Osteocyte (in vitro differentiated cells): Measurements from ENCODE around the gene COMMD2. TPM values are rescaled to one million over a fixed set of nuclear protein-coding genes. Genes with fewer than 3 reads are reported as not detected.
A peak's percentile ranks its signal among the peaks of the same experiment; 100 is the strongest.

Experiments used
- DNase-seq: peaks from one replicate; pipeline ENCODE4 v3.0.0; 2021; ENCODE audit warnings: mixed read lengths; ENCODE audit not compliant: unreplicated experiment; ENCODE audit errors: extremely low spot score
- H3K27ac Mint-ChIP-seq: one replicate; pipeline ENCODE4 v1.8.0; 2021; ENCODE audit warnings: mild to moderate bottlenecking, mixed read lengths; ENCODE audit not compliant: unreplicated experiment
- H3K27me3 Mint-ChIP-seq: one replicate; pipeline ENCODE4 v1.8.0; 2021; ENCODE audit warnings: mixed read lengths; ENCODE audit not compliant: unreplicated experiment
- H3K36me3 Mint-ChIP-seq: one replicate; pipeline ENCODE4 v1.8.0; 2021; ENCODE audit warnings: mixed read lengths; ENCODE audit not compliant: unreplicated experiment
- H3K4me1 Mint-ChIP-seq: one replicate; pipeline ENCODE4 v1.8.0; 2021; ENCODE audit warnings: mixed read lengths; ENCODE audit not compliant: unreplicated experiment
- H3K4me3 Mint-ChIP-seq: one replicate; pipeline ENCODE4 v1.8.0; 2021; ENCODE audit warnings: mild to moderate bottlenecking, moderate library complexity, mixed read lengths; ENCODE audit not compliant: unreplicated experiment
- H3K9me3 Mint-ChIP-seq: one replicate; pipeline ENCODE4 v1.8.0; 2021; ENCODE audit warnings: mixed read lengths; ENCODE audit not compliant: unreplicated experiment
- CTCF ChIP-seq: fragments of 200-600 bp; sonication (generic); IDR thresholded peaks from 2 replicates; pipeline ENCODE4 v1.5.0; 2021; ENCODE audit warnings: antibody characterized with exemption, mild to moderate bottlenecking, moderate library complexity
- total RNA-seq: library from RNA; stranded (reverse); gene quantifications from 2 replicates; pipeline ENCODE4 v1.2.1, GENCODE V29; 2021

COMMD2 gene
- total RNA-seq, 1 donor from 2014 or later = 49.7 TPM

- no peak within 1 kb of the TSS for H3K27ac Mint-ChIP-seq
- H3K36me3 Mint-ChIP-seq = no peaks in the 10 kb centered on the region
- no peaks in the 10 kb centered on the region for H3K9me3 Mint-ChIP-seq
- peaks cover 2% of the 10 kb centered on the region for H3K27me3 Mint-ChIP-seq
- no peak for DNase-seq
- H3K4me3 Mint-ChIP-seq = no peak within 1 kb of the TSS
- peaks cover 19% of the 10 kb centered on the region for H3K4me1 Mint-ChIP-seq
- TF ChIP-seq CTCF = no peak
Observed at GRCh38 chr3:149792452-149793270, 40.4 kb upstream of the COMMD2 start, which contains the start of gene ANKUB1. TSS of gene ANKUB1 (minus strand) at chr3:149792554. CDS start at chr3:149792366, 188 bp downstream.

GRCh38 chr3:149790698-149791097 lies 38.4 kb upstream of the COMMD2 start:
- peaks cover 2% of the 10 kb centered on the region for H3K27me3 Mint-ChIP-seq
- H3K9me3 Mint-ChIP-seq = no peaks in the 10 kb centered on the region
- H3K27ac Mint-ChIP-seq = peak overlapping the region; percentile 41
- no peak for TF ChIP-seq CTCF
- H3K4me3 Mint-ChIP-seq = no peak overlapping the region
- H3K36me3 Mint-ChIP-seq = no peaks in the 10 kb centered on the region
- no peak for DNase-seq
- H3K4me1 Mint-ChIP-seq = peaks cover 19% of the 10 kb centered on the region

- no peaks in the 10 kb centered on the region for H3K9me3 Mint-ChIP-seq
- no peaks in the 10 kb centered on the region for H3K36me3 Mint-ChIP-seq
- peaks cover 2% of the 10 kb centered on the region for H3K27me3 Mint-ChIP-seq
- peaks cover 19% of the 10 kb centered on the region for H3K4me1 Mint-ChIP-seq
- no peak overlapping the region for H3K4me3 Mint-ChIP-seq
- TF ChIP-seq CTCF = no peak
- H3K27ac Mint-ChIP-seq = no peak overlapping the region
- no peak for DNase-seq
Observed at GRCh38 chr3:149790268-149790667, 38.0 kb upstream of the COMMD2 start.

- Mint-ChIP-seq H3K9me3 (no peaks in the 10 kb centered on the region), H3K4me3 (no peak overlapping the region), H3K27ac (peak overlapping the region; percentile 45), H3K36me3 (no peaks in the 10 kb centered on the region), H3K4me1 (peaks cover 19% of the 10 kb centered on the region), H3K27me3 (no peaks in the 10 kb centered on the region)
- TF ChIP-seq CTCF = no peak
- DNase-seq = no peak
Observed at GRCh38 chr3:149784064-149784704, 31.9 kb upstream of the COMMD2 start.

GRCh38 chr3:149783576-149783975 lies 31.3 kb upstream of the COMMD2 start:
- Mint-ChIP-seq H3K4me3 (no peak overlapping the region), H3K36me3 (no peaks in the 10 kb centered on the region), H3K4me1 (peaks cover 18% of the 10 kb centered on the region), H3K27me3 (no peaks in the 10 kb centered on the region), H3K9me3 (no peaks in the 10 kb centered on the region), H3K27ac (peak overlapping the region; percentile 45)
- TF ChIP-seq CTCF = no peak
- DNase-seq = no peak
